Chondrocyte (in vitro differentiated cells): Measurements from ENCODE around the gene LRRC27. TPM values are rescaled to one million over a fixed set of nuclear protein-coding genes. Genes with fewer than 3 reads are reported as not detected.
A peak's percentile ranks its signal among the peaks of the same experiment; 100 is the strongest.

Source experiments
- DNase-seq: peaks from one replicate; pipeline ENCODE4 v3.0.0; 2021; ENCODE audit warnings: mixed read lengths, low spot score
- H3K27ac Mint-ChIP-seq: one replicate; pipeline ENCODE4 v1.8.0; 2021; ENCODE audit warnings: mild to moderate bottlenecking, moderate library complexity, mixed read lengths; ENCODE audit not compliant: unreplicated experiment
- H3K27me3 Mint-ChIP-seq: 2 replicates; pipeline ENCODE4 v1.8.0; 2021; ENCODE audit warnings: low read depth, mixed read lengths
- H3K36me3 Mint-ChIP-seq: 2 replicates; pipeline ENCODE4 v1.8.0; 2021; ENCODE audit warnings: low read depth, mixed read lengths
- H3K4me1 Mint-ChIP-seq: 2 replicates; pipeline ENCODE4 v1.8.0; 2021; ENCODE audit warnings: low read depth, mild to moderate bottlenecking, mixed read lengths
- H3K4me3 Mint-ChIP-seq: one replicate; pipeline ENCODE4 v1.8.0; 2021; ENCODE audit warnings: mild to moderate bottlenecking, moderate library complexity, mixed read lengths; ENCODE audit not compliant: unreplicated experiment
- H3K9me3 Mint-ChIP-seq: 2 replicates; pipeline ENCODE4 v1.8.0; 2021; ENCODE audit warnings: low read depth, mixed read lengths
- CTCF ChIP-seq: fragments of 200-600 bp; sonication (generic); IDR thresholded peaks from 2 replicates; pipeline ENCODE4 v1.5.0; 2021; ENCODE audit warnings: antibody characterized with exemption, mild to moderate bottlenecking, moderate library complexity
- total RNA-seq: library from RNA; stranded (reverse); gene quantifications from 3 replicates; pipeline ENCODE4 v1.2.1, GENCODE V29; 2021

LRRC27 gene
- total RNA-seq, 1 donor from 2014 or later = 13.2 TPM

- Mint-ChIP-seq H3K9me3 (peaks cover 10% of the 10 kb centered on the region), H3K27me3 (no peaks in the 10 kb centered on the region), H3K36me3 (peaks cover 33% of the 10 kb centered on the region), H3K27ac (no peak overlapping the region), H3K4me3 (no peak overlapping the region), H3K4me1 (no peaks in the 10 kb centered on the region)
- TF ChIP-seq CTCF = no peak
- DNase-seq = peak; percentile 72
Measured at GRCh38 chr10:132366499-132366898, 34.5 kb downstream of the LRRC27 start.

GRCh38 chr10:132368391-132368790 is 36.4 kb downstream of the LRRC27 start:
- Mint-ChIP-seq H3K9me3 (peaks cover 10% of the 10 kb centered on the region), H3K4me3 (no peak overlapping the region), H3K36me3 (peaks cover 29% of the 10 kb centered on the region), H3K4me1 (no peaks in the 10 kb centered on the region), H3K27me3 (no peaks in the 10 kb centered on the region), H3K27ac (no peak overlapping the region)
- TF ChIP-seq CTCF = no peak
- DNase-seq = no peak

- H3K4me3 Mint-ChIP-seq = no peak overlapping the region
- peaks cover 32% of the 10 kb centered on the region for H3K36me3 Mint-ChIP-seq
- peak; percentile 44 for DNase-seq
- TF ChIP-seq CTCF = no peak
- H3K27me3 Mint-ChIP-seq = no peaks in the 10 kb centered on the region
- H3K4me1 Mint-ChIP-seq = no peaks in the 10 kb centered on the region
- no peak overlapping the region for H3K27ac Mint-ChIP-seq
- peaks cover 10% of the 10 kb centered on the region for H3K9me3 Mint-ChIP-seq
Measured at GRCh38 chr10:132368881-132369635, 37.1 kb downstream of the LRRC27 start.

GRCh38 chr10:132369636-132370185 is 37.7 kb downstream of the LRRC27 start:
- TF ChIP-seq CTCF = no peak
- peak; percentile 28 for DNase-seq
- H3K27ac Mint-ChIP-seq = no peak overlapping the region
- H3K4me3 Mint-ChIP-seq = no peak overlapping the region
- no peaks in the 10 kb centered on the region for H3K27me3 Mint-ChIP-seq
- no peaks in the 10 kb centered on the region for H3K4me1 Mint-ChIP-seq
- H3K9me3 Mint-ChIP-seq = peaks cover 10% of the 10 kb centered on the region
- peaks cover 30% of the 10 kb centered on the region for H3K36me3 Mint-ChIP-seq

GRCh38 chr10:132370426-132371340 is 38.7 kb downstream of the LRRC27 start:
- no peak for TF ChIP-seq CTCF
- H3K27me3 Mint-ChIP-seq = no peaks in the 10 kb centered on the region
- peaks cover 10% of the 10 kb centered on the region for H3K9me3 Mint-ChIP-seq
- H3K4me3 Mint-ChIP-seq = no peak overlapping the region
- peaks cover 25% of the 10 kb centered on the region for H3K36me3 Mint-ChIP-seq
- no peak overlapping the region for H3K27ac Mint-ChIP-seq
- DNase-seq = peak; percentile 70
- no peaks in the 10 kb centered on the region for H3K4me1 Mint-ChIP-seq
